CD4-positive, alpha-beta T cell treated with Interferon alpha-2 for 1 hour (primary cell): ENCODE measurements around the gene FBXO34.

Experiments
- DNase-seq, 2 donors: peaks; one replicate each; pipeline ENCODE4 v3.0.0-alpha.2; 2020 to 2022

Gene FBXO34

DNA sequence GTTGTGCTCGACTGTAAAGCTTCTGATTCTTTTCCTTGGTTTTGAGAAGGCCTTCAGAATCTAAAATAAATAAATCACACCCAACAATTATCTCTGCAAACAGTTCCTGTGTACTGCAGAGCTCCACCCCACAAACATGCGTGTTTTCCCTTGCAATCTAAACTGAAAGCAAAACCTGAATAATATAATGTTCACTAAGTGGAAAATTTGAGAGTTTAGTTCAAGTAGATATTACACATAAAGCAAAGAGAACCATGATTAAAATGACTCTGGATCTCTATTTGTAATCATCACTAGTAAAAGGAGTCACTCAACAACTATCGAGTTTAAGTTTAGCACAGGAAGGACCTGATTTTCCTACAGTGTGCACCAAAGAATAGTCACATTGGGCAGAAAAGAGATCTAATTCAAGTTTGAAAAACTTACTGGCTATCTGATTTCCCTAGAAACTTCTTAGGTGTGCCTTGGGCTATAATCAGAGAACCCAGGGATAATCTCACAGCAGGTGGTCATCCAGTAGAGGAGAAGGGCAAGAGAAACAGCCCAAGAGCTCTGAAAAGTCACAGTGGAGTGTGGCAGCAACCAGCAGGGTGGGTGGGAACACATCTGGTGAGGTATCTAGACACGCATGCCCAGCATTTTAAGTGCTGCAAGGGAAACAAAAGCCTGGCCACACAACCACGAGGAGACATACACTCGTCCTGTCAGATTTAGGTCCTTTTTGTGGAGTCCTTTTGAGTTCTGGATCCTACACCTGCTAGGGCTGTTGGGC is 115.0 kb downstream of the FBXO34 start:
- peak in 1 of 2 donors; percentile 31 for DNase-seq

- DNase-seq: no peak
These were observed 115.9 kb downstream of the FBXO34 start for GRCh38 chr14:55387121-55387520.

- DNase-seq: no peak
These were observed 116.9 kb downstream of the FBXO34 start for GRCh38 chr14:55388160-55388559.

DNA sequence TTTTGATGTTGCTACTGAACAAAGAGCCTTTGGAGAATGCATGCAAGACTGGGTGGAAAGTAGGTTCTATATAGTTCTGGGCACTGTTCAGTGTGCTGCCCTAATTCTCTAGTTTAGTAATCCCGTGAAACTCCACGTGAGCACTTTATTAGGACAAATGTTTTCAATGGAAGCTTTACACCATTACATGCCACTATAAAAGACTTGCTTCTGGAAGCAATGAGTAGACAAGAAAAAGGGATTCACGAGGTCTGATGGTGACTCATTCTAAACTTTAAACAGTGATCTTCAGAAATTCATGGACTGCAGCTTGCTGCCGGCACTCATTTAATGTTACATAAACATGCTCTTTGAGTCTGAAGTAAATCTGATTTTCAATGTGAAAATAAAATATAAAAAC is 118.1 kb downstream of the FBXO34 start:
- no peak for DNase-seq

GRCh38 chr14:55398679-55399078 is 127.5 kb downstream of the FBXO34 start:
- DNase-seq: no peak

DNA sequence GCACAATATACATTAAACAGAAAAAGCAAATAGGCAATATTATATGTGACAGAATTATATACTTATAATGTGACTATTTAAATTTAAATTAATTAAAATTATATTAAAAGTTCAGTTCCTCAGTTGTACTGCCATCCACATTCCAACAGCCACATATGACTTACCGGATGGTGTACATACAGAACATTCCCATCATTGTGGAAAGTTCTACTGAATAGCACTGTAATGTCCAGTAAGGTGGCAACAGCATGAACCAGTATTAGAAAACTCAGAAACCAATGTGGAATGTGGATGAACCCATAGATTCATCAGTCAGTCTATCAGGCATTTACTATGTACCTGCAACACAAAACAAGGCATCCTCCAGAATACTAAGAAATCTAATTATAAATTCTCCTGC is 128.0 kb downstream of the FBXO34 start:
- DNase-seq: no peak

DNA sequence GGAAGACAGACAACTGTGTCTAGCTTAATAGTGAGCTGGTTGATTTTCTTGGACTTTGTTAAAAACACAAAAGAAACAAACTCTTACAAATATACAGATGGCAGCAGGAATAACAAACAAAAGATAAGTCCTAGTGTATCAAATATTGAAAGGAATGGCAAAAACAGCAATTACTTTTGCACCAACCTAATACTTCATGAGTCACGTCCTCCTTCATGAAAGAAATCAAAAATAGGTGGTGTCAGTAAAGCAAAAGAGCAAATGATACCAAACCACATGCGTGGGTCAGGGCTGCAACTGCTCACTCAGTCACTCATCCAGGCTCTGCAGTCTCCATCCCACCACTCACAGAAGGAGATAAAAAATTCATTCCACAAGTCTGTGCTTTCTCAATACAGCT is 128.6 kb downstream of the FBXO34 start:
- DNase-seq: no peak

- no peak for DNase-seq
These were observed 130.5 kb downstream of the FBXO34 start for GRCh38 chr14:55401751-55402150.
